Measurements from ENCODE around the gene NEURL1. TPM values are rescaled to one million over a fixed set of nuclear protein-coding genes. Genes with fewer than 3 reads are reported as not detected.
A peak's percentile ranks its signal among the peaks of the same experiment; 100 is the strongest.

NEURL1 gene
- total RNA-seq, 2 experiments from 2014 or later = 0.47 TPM; not detected in 1

- Histone ChIP-seq H3K4me2 (ENCODE audit: low read length) (peak overlapping the region; percentile 83), H3K9me3 (ENCODE audit: low read length) (no peaks in the 10 kb centered on the region), H3K36me3 (ENCODE audit: insufficient read depth, low read length) (no peaks in the 10 kb centered on the region), H3K4me3 (ENCODE audit: low read depth, low read length, poor library complexity, severe bottlenecking) (no peak overlapping the region), H3K4me1 (ENCODE audit: insufficient read depth, low read length, poor library complexity, severe bottlenecking) (peaks cover 25% of the 10 kb centered on the region), H3K27ac (ENCODE audit: low read depth, low read length, poor library complexity, severe bottlenecking) (no peak overlapping the region), H4K20me1 (ENCODE audit: insufficient read depth, low read length) (no peaks in the 10 kb centered on the region), H3K79me2 (ENCODE audit: insufficient read depth, low read depth, low read length) (no peaks in the 10 kb centered on the region), H3K9me2 (ENCODE audit: insufficient read depth, low read length) (no peaks in the 10 kb centered on the region), H2AFZ (ENCODE audit: low read length) (no peak overlapping the region)
- ChIA-PET CTCF (ENCODE audit: unreplicated experiment) (interaction anchor here (0.6 kb wide), 1 partner anchor 107 kb away, joined by 3 read pairs; no protein-coding TSS in a partner anchor), POLR2A (interaction anchor here (0.8 to 1.1 kb wide), 2 partner anchors 13 to 50 kb away, joined by 3 to 7 read pairs; no protein-coding TSS in a partner anchor)
- DNase-seq (ENCODE audit: low spot score) = no peak
- intact Hi-C loops (cut with micrococcal nuclease; ENCODE audit: unreplicated experiment) = no loop called here
- no peak for TF ChIP-seq EZH2phosphoT487 (IDR thresholded peaks at IDR 0.05; ENCODE audit: borderline replicate concordance, low read depth, low read length)
- TF ChIP-seq, protein P1, sequence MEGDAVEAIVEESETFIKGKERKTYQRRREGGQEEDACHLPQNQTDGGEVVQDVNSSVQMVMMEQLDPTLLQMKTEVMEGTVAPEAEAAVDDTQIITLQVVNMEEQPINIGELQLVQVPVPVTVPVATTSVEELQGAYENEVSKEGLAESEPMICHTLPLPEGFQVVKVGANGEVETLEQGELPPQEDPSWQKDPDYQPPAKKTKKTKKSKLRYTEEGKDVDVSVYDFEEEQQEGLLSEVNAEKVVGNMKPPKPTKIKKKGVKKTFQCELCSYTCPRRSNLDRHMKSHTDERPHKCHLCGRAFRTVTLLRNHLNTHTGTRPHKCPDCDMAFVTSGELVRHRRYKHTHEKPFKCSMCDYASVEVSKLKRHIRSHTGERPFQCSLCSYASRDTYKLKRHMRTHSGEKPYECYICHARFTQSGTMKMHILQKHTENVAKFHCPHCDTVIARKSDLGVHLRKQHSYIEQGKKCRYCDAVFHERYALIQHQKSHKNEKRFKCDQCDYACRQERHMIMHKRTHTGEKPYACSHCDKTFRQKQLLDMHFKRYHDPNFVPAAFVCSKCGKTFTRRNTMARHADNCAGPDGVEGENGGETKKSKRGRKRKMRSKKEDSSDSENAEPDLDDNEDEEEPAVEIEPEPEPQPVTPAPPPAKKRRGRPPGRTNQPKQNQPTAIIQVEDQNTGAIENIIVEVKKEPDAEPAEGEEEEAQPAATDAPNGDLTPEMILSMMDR (conservative IDR thresholded peaks at IDR 0.05; ENCODE audit: low read length) = no peak
- BruUV-seq (replicated peaks) = no TSS peak
Observed at GRCh38 chr10:103492655-103493261, 747 bp upstream of the NEURL1 start.

DNA sequence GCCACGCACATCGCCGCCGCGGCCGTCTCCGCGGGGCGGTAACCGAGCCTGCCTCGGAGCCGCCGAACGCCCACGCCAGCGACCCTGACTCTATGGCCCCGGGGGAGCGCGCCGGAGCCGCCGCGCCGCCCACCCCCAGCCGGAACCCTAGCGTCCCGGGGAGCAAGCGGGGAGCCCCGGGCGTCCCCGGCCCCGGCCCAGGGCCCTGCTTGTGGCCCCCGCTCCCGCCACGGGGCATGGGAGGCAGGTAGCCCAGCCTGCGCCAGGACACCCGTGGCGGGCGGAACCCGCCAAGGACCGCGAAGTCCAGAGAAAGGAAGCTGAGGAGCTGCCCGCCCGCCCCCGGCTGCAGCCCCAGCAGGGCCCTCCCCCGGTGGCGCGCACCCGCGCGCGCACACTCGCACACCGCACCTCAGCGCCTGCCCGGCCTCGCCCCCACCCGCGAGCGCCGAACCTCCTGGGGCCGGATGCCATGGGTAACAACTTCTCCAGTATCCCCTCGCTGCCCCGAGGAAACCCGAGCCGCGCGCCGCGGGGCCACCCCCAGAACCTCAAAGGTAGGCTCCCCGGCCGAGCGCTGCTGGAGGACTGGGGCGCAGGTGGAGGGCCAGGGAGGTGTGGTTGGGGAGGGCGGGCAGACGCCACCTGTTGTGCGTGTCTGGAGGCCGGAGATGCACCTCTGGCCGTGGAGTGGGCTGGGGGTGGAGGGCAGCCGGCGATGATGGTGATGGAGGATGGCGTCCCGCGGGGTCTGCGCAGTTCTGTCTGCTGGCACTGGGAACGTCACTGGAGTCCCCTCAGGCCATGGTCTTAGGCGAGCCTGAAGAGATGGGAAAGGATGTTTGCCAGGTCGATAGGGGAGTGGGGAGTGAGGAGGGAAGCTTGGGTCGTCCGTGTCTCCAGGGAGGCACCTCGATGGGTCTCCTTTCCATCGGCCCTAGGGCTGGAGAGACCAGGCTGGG, 692 bp downstream of the NEURL1 start:
- Histone ChIP-seq H4K20me1 (ENCODE audit: insufficient read depth, low read length) (no peaks in the 10 kb centered on the region), H3K4me1 (ENCODE audit: insufficient read depth, low read length, poor library complexity, severe bottlenecking) (peaks cover 34% of the 10 kb centered on the region), H2AFZ (ENCODE audit: low read length) (peak overlapping the region; percentile 50; the same call in 1 of the 2 replicates), H3K9me2 (ENCODE audit: insufficient read depth, low read length) (no peaks in the 10 kb centered on the region), H3K27ac (ENCODE audit: low read depth, low read length, poor library complexity, severe bottlenecking) (no peak overlapping the region), H3K9me3 (ENCODE audit: low read length) (no peaks in the 10 kb centered on the region), H3K36me3 (ENCODE audit: insufficient read depth, low read length) (no peaks in the 10 kb centered on the region), H3K4me3 (ENCODE audit: low read depth, low read length, poor library complexity, severe bottlenecking) (peak overlapping the region; percentile 70), H3K4me2 (ENCODE audit: low read length) (peak overlapping the region; percentile 83), H3K79me2 (ENCODE audit: insufficient read depth, low read depth, low read length) (no peaks in the 10 kb centered on the region)
- intact Hi-C loops (cut with micrococcal nuclease; ENCODE audit: unreplicated experiment) = no loop called here
- no peak for TF ChIP-seq EZH2phosphoT487 (IDR thresholded peaks at IDR 0.05; ENCODE audit: borderline replicate concordance, low read depth, low read length)
- TF ChIP-seq, protein P1 (conservative IDR thresholded peaks at IDR 0.05; ENCODE audit: low read length) = no peak
- BruUV-seq (replicated peaks) = no TSS peak
- no peak for DNase-seq (ENCODE audit: low spot score)
- CTCF ChIA-PET (ENCODE audit: unreplicated experiment) = no interaction called here
- POLR2A ChIA-PET = no interaction called here
